Coronary artery (tissue), 2 donors: ENCODE results near the gene ATP8B1.

Source experiments
- DNase-seq: peaks from one replicate; pipeline ENCODE4 v3.0.0-alpha.2; 2017; ENCODE audit warnings: low spot score
- H3K27ac ChIP-seq, 2 donors: fragments of 200-600 bp; sonication (generic); one replicate each; pipeline ENCODE4 v1.5.1; 2016 to 2019
- H3K4me3 ChIP-seq: fragments of 200-600 bp; sonication (generic); 2 replicates; pipeline ENCODE4 v1.5.1; 2016; ENCODE audit warnings: mild to moderate bottlenecking, moderate library complexity
- TF ChIP-seq, protein P1 (sequence below): fragments of 200-600 bp; sonication (generic); IDR thresholded peaks from one replicate; pipeline ENCODE4 v1.5.1; 2019; ENCODE audit warnings: antibody characterized with exemption

The ATP8B1 gene

DNA sequence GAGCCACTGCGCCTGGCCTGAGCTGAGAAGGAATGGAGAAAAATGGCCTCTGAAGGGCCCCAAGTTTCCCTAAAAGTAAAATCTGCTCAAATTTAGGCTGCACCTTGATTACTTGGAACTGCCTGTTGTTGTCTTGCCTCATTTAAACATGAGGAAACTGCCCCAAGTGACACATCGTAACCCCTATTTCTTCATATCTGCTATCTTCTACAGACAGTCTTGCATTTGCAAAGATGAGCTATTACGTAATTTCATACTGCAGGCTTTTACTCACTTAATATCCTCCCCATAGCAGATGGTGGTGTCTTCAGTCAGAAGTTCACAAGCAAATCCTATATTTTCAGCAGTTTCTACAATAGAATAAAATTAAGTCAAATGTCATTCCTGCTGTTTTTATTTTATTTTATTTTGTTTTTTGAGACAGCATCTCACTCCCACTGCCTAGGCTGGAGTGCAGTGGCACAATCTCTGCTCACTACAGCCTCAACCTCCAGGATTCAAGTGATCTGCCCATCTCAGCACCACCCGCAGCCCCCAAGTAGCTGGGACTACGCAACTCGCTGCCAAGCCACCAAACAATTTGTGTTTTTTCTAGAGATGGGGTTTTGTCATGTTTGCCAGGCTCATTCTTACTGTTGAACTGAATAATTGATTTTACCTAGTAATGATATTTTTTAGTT is 136.2 kb downstream of the ATP8B1 start:
- DNase-seq = no peak
- Histone ChIP-seq H3K27ac (peak overlapping the region; percentile 52 to 74), H3K4me3 (no peak overlapping the region)
- TF ChIP-seq, protein P1, sequence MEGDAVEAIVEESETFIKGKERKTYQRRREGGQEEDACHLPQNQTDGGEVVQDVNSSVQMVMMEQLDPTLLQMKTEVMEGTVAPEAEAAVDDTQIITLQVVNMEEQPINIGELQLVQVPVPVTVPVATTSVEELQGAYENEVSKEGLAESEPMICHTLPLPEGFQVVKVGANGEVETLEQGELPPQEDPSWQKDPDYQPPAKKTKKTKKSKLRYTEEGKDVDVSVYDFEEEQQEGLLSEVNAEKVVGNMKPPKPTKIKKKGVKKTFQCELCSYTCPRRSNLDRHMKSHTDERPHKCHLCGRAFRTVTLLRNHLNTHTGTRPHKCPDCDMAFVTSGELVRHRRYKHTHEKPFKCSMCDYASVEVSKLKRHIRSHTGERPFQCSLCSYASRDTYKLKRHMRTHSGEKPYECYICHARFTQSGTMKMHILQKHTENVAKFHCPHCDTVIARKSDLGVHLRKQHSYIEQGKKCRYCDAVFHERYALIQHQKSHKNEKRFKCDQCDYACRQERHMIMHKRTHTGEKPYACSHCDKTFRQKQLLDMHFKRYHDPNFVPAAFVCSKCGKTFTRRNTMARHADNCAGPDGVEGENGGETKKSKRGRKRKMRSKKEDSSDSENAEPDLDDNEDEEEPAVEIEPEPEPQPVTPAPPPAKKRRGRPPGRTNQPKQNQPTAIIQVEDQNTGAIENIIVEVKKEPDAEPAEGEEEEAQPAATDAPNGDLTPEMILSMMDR = no peak

DNA sequence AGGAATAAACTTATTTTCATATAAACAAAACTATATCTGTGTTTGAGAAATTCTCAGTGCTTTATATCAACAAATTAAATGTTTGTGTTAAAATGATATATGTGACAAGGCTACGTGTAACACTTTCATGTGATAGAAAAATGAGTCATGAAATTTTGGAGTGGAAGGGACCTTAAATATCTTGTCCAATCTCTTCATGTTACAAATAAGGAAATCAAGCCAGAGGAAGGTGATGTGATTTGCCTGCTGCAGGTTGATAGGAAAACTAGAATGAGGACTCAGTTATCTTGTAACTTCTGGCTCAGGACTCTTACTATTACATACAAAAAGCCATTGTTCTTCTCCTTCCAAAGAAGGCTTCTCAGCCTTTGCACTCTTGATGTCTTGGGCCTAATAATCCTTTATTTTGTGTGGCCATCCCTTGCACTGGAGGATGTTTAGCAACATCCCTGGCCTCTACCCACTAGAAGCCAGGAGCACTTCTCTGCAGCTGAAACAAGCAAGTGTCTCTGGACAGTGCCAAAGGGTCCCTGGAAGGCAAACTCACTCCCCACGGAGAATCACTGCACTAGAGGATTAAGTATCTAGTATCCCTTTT is 138.4 kb downstream of the ATP8B1 start:
- Histone ChIP-seq H3K27ac (peak overlapping the region; percentile 52 to 55), H3K4me3 (no peak overlapping the region)
- TF ChIP-seq, protein P1 = no peak
- DNase-seq = no peak

DNA sequence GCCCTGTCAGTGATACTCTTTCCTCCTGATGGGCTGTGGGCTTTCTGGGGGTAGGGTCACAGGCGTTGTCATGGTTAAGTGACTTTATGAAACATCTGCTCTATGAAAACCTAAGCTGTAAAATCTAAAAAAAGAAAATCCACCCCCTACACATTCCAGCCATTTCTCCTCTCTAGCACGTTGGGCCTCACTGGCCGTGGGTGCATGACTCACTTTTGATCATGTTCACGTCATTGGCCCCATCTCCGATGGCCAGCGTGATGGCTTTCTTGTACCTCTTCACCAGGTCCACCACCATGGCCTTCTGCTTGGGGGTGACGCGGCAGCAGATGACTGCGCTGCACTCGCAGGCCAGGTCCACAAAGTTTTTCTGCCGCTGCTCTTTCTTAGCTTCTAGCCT is 142.2 kb downstream of the ATP8B1 start:
- peak overlapping the region in 1 of 2 donors; percentile 9 for H3K27ac ChIP-seq
- no peak overlapping the region for H3K4me3 ChIP-seq
- DNase-seq = no peak
- TF ChIP-seq, protein P1 = no peak

DNA sequence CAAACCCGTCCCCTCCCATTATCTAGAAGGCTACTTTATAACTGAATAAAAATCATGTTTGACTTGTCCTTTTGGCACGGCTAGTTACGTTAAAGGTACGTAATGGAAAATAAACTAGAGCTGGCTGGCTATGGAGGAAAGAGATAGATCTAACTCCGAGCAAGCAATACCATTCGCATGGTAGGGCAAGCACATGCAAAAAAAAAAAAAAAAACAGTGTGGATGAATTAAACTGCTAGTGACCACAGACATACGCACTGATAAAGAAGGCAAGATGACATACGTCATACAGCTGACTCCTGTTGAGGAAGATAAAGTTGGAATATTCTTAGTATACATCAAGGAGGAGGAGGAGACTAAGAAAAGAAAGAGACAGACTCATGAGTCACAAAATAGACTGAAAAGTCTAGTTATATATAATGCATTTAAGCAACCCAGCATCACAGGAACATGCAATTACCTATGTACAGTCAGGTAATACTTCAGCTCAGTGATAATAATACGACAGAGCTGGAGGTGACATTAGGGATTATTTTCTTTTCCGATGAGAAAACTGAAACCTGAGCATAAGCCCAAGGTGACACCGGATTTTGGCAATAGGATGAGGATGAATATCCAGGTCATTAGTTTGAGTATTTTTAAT is 143.5 kb downstream of the ATP8B1 start:
- H3K4me3 ChIP-seq = no peak overlapping the region
- peak overlapping the region; percentile 6 to 9 for H3K27ac ChIP-seq
- TF ChIP-seq, protein P1 = no peak
- DNase-seq = no peak

DNA sequence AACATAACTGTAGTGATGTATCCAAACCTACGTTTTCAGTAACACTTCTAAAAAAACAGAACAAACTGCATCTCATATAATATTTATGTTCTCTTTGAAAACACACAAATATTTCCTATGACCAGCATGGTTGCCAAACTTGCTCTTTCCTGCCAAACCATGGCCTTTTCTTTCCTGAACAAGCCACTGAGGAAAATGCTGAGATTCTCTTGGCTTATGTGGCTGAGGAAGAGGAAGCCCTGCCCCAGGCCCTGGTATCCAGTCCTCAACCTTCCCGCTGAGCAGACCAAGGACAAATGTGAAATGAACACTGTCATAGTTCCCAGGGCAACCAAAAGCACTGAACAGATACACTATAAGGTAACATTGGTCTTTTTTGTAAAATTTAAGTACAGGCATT is 145.6 kb downstream of the ATP8B1 start:
- H3K27ac ChIP-seq = peak overlapping the region in 1 of 2 donors; percentile 35
- no peak for DNase-seq
- TF ChIP-seq, protein P1 = no peak
- H3K4me3 ChIP-seq = no peak overlapping the region

DNA sequence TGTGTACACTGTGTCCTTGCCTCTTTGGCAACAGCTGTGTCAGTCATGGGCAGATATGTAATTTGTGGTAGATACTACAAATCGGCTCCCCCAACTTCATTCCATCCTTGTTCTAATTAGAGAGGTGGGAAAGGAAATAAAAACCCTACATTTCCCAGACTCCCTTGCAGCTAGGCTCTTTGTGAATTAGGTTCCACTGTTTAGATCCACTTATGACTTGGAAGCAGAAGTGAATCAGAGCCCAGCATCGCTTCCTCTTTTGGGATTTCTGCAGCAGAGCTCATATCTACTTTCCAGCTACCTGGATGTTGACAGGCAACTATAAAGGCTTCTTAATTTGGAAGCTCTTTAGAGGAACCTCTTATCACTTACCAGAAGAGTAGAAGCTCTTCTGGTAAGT is 147.4 kb downstream of the ATP8B1 start:
- no peak for DNase-seq
- Histone ChIP-seq H3K27ac (no peak overlapping the region), H3K4me3 (no peak overlapping the region)
- TF ChIP-seq, protein P1 = no peak
